HCT116 (cell line): ENCODE results near the gene CNTN5. TPM values are rescaled to one million over a fixed set of nuclear protein-coding genes. Genes with fewer than 3 reads are reported as not detected.

ENCODE experiments used
- ATAC-seq: fragments of 200-7000 bp; cut with Tn5 transposase; 2 replicates; pipeline ENCODE4 v1.9.1; 2020; ENCODE audit warnings: mild to moderate bottlenecking, moderate library complexity
- BruUV-seq: library from RNA; stranded (reverse); fragments of 400-500 nt; replicated peaks from 2 replicates; lab custom pipeline; 2021; lab: Mats Ljungman, UMichigan
- CTCF ChIA-PET: fragments of 300-600 bp; sonication (Branson Sonifier 250); formaldehyde crosslinking; loops from one replicate; lab custom pipeline; 2021; ENCODE audit warnings: antibody characterized with exemption; lab: Charles Lee
- POLR2A ChIA-PET: fragments of 300-600, 350-600 bp; sonication (Branson Sonifier 250); formaldehyde crosslinking; loops from one replicate; lab custom pipeline; 2021; ENCODE audit warnings: antibody characterized with exemption; lab: Charles Lee
- RAD21 ChIA-PET, 2 experiments: fragments of 300-600 bp; sonication (Branson Sonifier 250); formaldehyde crosslinking; loops; one replicate each; lab custom pipeline; 2023; ENCODE audit warnings: low total read pairs in 2 of 2; ENCODE audit not compliant: uncharacterized antibody in 2 of 2, unreplicated experiment in 2 of 2, low non-redundant PET in 1 of 2; lab: Charles Lee
- DNase-seq: peaks from one replicate; pipeline ENCODE4 v3.0.0-alpha.2; 2010; ENCODE audit warnings: low read depth, low spot score
- H2AFZ ChIP-seq: fragments of 200-600 bp; shearing (Covaris generic), sonication (generic); 2 replicates; pipeline ENCODE4 v1.6.1; 2017; ENCODE audit warnings: low read depth, mixed run types, mixed read lengths, antibody characterized with exemption, low read length; ENCODE audit not compliant: poor library complexity, severe bottlenecking
- H3K27ac ChIP-seq: 2 replicates; pipeline ENCODE4 v1.5.1; 2012; ENCODE audit warnings: low read depth, low read length
- H3K27me3 ChIP-seq: fragments of 200-600 bp; sonication (generic); 2 replicates; pipeline ENCODE4 v1.6.1; 2016; ENCODE audit warnings: mixed run types, low read length, mixed read lengths; ENCODE audit not compliant: insufficient read depth
- H3K36me3 ChIP-seq, 2 experiments: fragments of 200-500 bp in 1 of 2; fragments of 200-600 bp in 1 of 2; sonication (Bioruptor generic) in 1 of 2; sonication (generic) in 1 of 2; 2 replicates each; pipeline versions ENCODE4 v1.5.1 to v1.6.1; 2014 to 2016; ENCODE audit warnings: low read length in 2 of 2, inconsistent platforms in 1 of 2, mixed read lengths in 1 of 2, mixed run types in 1 of 2; ENCODE audit not compliant: insufficient read depth in 2 of 2, control insufficient read depth in 1 of 2
- H3K4me1 ChIP-seq, 2 experiments: fragments of 200-600 bp in 1 of 2; sonication (generic) in 1 of 2; 2 replicates each; pipeline versions ENCODE4 v1.5.1 to v1.6.1; 2012 to 2017; ENCODE audit warnings: low read length in 2 of 2, inconsistent platforms in 1 of 2, mild to moderate bottlenecking in 1 of 2, mixed read lengths in 1 of 2, mixed run types in 1 of 2, moderate library complexity in 1 of 2; ENCODE audit not compliant: insufficient read depth in 2 of 2, control insufficient read depth in 1 of 2
- H3K4me2 ChIP-seq: fragments of 200-600 bp; sonication (generic); 2 replicates; pipeline ENCODE4 v1.6.1; 2017; ENCODE audit warnings: mixed run types, low read length, mixed read lengths
- H3K4me3 ChIP-seq, 2 experiments: fragments of 200-600 bp in 1 of 2; sonication (generic) in 1 of 2; replicated peaks in 1 of 2; 2 replicates each; pipeline ENCODE4 v1.5.1; 2011 to 2016; ENCODE audit warnings: low read length in 2 of 2, control low read depth in 1 of 2, low read depth in 1 of 2, mild to moderate bottlenecking in 1 of 2, mixed read lengths in 1 of 2, mixed run types in 1 of 2
- H3K79me2 ChIP-seq: fragments of 200-600 bp; sonication (generic); 2 replicates; pipeline ENCODE4 v1.6.1; 2017; ENCODE audit warnings: mild to moderate bottlenecking, mixed run types, low read length, moderate library complexity, mixed read lengths; ENCODE audit not compliant: insufficient read depth
- H3K9ac ChIP-seq: fragments of 200-600 bp; sonication (generic); 2 replicates; pipeline ENCODE4 v1.6.1; 2016; ENCODE audit warnings: low read length, mixed read lengths
- H3K9me2 ChIP-seq: fragments of 200-600 bp; sonication (generic), shearing (Covaris generic); 2 replicates; pipeline ENCODE4 v1.6.1; 2017; ENCODE audit warnings: mixed run types, mild to moderate bottlenecking, moderate library complexity; ENCODE audit not compliant: insufficient read depth
- H3K9me3 ChIP-seq, 2 experiments: fragments of 200-500 bp in 1 of 2; fragments of 200-600 bp in 1 of 2; sonication (Bioruptor generic) in 1 of 2; sonication (generic) in 1 of 2; 2 replicates each; pipeline ENCODE4 v1.6.1; 2014 to 2017; ENCODE audit warnings: low read length in 2 of 2, mixed read lengths in 2 of 2, inconsistent platforms in 1 of 2, low read depth in 1 of 2, mild to moderate bottlenecking in 1 of 2, mixed run types in 1 of 2, moderate library complexity in 1 of 2; ENCODE audit not compliant: control insufficient read depth in 1 of 2, insufficient read depth in 1 of 2
- H4K20me1 ChIP-seq: fragments of 200-600 bp; sonication (generic), shearing (Covaris generic); 2 replicates; pipeline ENCODE4 v1.6.1; 2017; ENCODE audit warnings: mixed run types, mild to moderate bottlenecking, moderate library complexity; ENCODE audit not compliant: insufficient read depth
- EGR1 ChIP-seq: IDR thresholded peaks from 2 replicates; pipeline ENCODE4 v1.6.1; 2012; ENCODE audit warnings: low read depth
- ELF1 ChIP-seq: IDR thresholded peaks from 2 replicates; pipeline ENCODE4 v1.6.1; 2012; ENCODE audit warnings: low read depth, borderline replicate concordance
- EZH2 ChIP-seq: fragments of 200-600 bp; sonication (generic); IDR thresholded peaks from 2 replicates; pipeline ENCODE4 v1.6.1; 2017; ENCODE audit warnings: antibody characterized with exemption, mixed run types
- EZH2phosphoT487 ChIP-seq: fragments of 200-600 bp; IDR thresholded peaks from 2 replicates; pipeline ENCODE4 v1.6.1; 2018; ENCODE audit warnings: antibody characterized with exemption, borderline replicate concordance
- POLR2AphosphoS5 ChIP-seq: IDR thresholded peaks from 2 replicates; pipeline ENCODE4 v1.6.1; 2011; ENCODE audit warnings: mild to moderate bottlenecking, low read depth, low read length, moderate library complexity
- RAD21 ChIP-seq: IDR thresholded peaks from 2 replicates; pipeline ENCODE4 v1.6.1; 2012; ENCODE audit warnings: low read depth, mild to moderate bottlenecking
- SIN3A ChIP-seq: IDR thresholded peaks from 2 replicates; pipeline ENCODE4 v1.6.1; 2012; ENCODE audit warnings: low read depth
- SP1 ChIP-seq: IDR thresholded peaks from 2 replicates; pipeline ENCODE4 v1.6.1; 2012; ENCODE audit warnings: low read depth
- SRF ChIP-seq: IDR thresholded peaks from 2 replicates; pipeline ENCODE4 v1.6.1; 2012; ENCODE audit warnings: low read depth
- TCF7L2 ChIP-seq: IDR thresholded peaks from 2 replicates; pipeline ENCODE4 v1.7.0; 2011; ENCODE audit warnings: borderline replicate concordance, inconsistent platforms; ENCODE audit not compliant: insufficient read depth, insufficient read length; ENCODE audit errors: extremely low read depth
- YY1 ChIP-seq: IDR thresholded peaks from 2 replicates; pipeline ENCODE4 v1.6.1; 2011; ENCODE audit warnings: low read length, low read depth, moderate library complexity, mild to moderate bottlenecking; ENCODE audit not compliant: insufficient replicate concordance; ENCODE audit errors: extremely low read depth
- ZFX ChIP-seq: fragments of 450-650 bp; IDR thresholded peaks from 2 replicates; pipeline ENCODE4 v1.6.1; 2017
- ZNF274 ChIP-seq: fragments of 200-500 bp; sonication (Bioruptor generic); IDR thresholded peaks from 2 replicates; pipeline ENCODE4 v1.6.1; 2014; ENCODE audit warnings: mild to moderate bottlenecking, low read depth, low read length, inconsistent platforms
- intact Hi-C: fragments of 100-400 bp; cut with micrococcal nuclease; formaldehyde crosslinking; loops from 2 replicates; pipeline ENCODE4 v1.10.0; 2022
- total RNA-seq: library from RNA; stranded (reverse); gene quantifications from one replicate; pipeline ENCODE4 v1.2.1, GENCODE V29; 2021; ENCODE audit not compliant: unreplicated experiment
- TF ChIP-seq, protein P1 (sequence below), 3 experiments: fragments of 200-600 bp in 1 of 3; sonication (generic) in 1 of 3; IDR thresholded peaks in 2 of 3; conservative IDR thresholded peaks in 1 of 3; 2 replicates each; pipeline ENCODE4 v1.5.1; 2012 to 2017; ENCODE audit warnings: low read depth in 2 of 3, low read length in 2 of 3, antibody characterized with exemption in 1 of 3, borderline replicate concordance in 1 of 3, control low read depth in 1 of 3, mild to moderate bottlenecking in 1 of 3, mixed read lengths in 1 of 3, mixed run types in 1 of 3, moderate library complexity in 1 of 3; ENCODE audit not compliant: insufficient read depth in 1 of 3
- TF ChIP-seq, protein P2 (sequence below): IDR thresholded peaks from 2 replicates; pipeline ENCODE4 v1.6.1; 2012

Gene CNTN5
- total RNA-seq, 1 experiment from 2014 or later = not detected

DNA sequence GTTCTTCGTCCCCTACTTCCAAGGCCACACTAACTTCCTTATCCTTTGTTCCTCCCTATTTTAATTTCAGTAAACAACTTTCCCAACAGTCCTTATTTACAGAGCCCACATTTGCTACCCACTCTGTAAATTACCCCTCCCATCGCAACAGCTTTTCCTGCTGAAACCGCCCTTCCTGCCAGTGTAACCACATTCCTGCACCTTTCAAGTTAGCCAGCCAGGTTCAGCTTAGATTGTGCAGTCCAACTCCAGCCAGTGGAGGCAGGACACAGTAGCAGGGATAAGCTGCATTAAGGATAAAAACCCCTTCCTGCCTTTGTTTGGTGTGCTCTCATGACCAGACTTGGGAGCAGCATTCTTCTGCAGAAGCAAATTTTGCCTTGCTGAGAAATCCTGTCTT is 898.0 kb downstream of the CNTN5 start:
- H3K27ac ChIP-seq = no peak overlapping the region
- H3K36me3 ChIP-seq = no peaks in the 10 kb centered on the region
- H2AFZ ChIP-seq = no peak overlapping the region
- H3K9me2 ChIP-seq = no peaks in the 10 kb centered on the region
- H3K27me3 ChIP-seq = no peaks in the 10 kb centered on the region
- TF ChIP-seq POLR2AphosphoS5 = no peak
- TF ChIP-seq SRF = no peak
- no peak for TF ChIP-seq EZH2
- no peak for TF ChIP-seq EZH2phosphoT487
- H4K20me1 ChIP-seq = no peaks in the 10 kb centered on the region
- H3K9me3 ChIP-seq = peaks cover 5 to 15% of the 10 kb centered on the region in 2 experiments; a peak in 2 of 4 replicates
- ATAC-seq (no peak), DNase-seq (no peak)
- ChIA-PET POLR2A (no interaction called here), RAD21 (no interaction called here), CTCF (no interaction called here)
- H3K9ac ChIP-seq = no peak overlapping the region
- BruUV-seq = no TSS peak
- intact Hi-C loops = no loop called here
- no peak overlapping the region for H3K4me2 ChIP-seq
- no peaks in the 10 kb centered on the region for H3K79me2 ChIP-seq
- no peak overlapping the region for H3K4me3 ChIP-seq
- no peaks in the 10 kb centered on the region for H3K4me1 ChIP-seq

DNA sequence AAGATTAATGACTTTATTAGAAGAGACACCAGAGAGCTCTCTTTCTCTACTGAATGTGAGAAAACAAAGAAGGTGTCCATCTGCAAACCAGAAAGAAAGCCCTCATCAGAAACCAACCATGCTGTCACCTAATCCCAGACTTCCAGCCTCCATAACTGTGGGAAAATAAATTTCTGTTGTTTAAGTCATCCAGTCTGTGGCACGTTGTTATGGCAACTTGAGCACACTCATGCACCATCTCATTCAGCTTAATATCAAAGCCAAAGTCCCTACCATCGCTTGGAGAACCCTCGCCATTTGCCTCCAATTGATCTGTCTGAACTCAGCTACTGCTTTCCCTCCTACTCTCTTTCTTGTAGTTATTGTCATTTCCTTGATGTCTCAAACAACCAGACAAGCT is 900.2 kb downstream of the CNTN5 start:
- Histone ChIP-seq H3K9ac (no peak overlapping the region), H4K20me1 (no peaks in the 10 kb centered on the region), H3K79me2 (no peaks in the 10 kb centered on the region), H3K36me3 (no peaks in the 10 kb centered on the region), H3K9me3 (peaks cover under 1 to 12% of the 10 kb centered on the region in 2 experiments; a peak in 2 of 4 replicates), H3K4me3 (no peak overlapping the region), H3K9me2 (no peaks in the 10 kb centered on the region), H2AFZ (no peak overlapping the region), H3K4me1 (no peaks in the 10 kb centered on the region), H3K27ac (no peak overlapping the region), H3K27me3 (no peaks in the 10 kb centered on the region), H3K4me2 (no peak overlapping the region)
- no peak for TF ChIP-seq TCF7L2
- TF ChIP-seq POLR2AphosphoS5 = no peak
- TF ChIP-seq EZH2phosphoT487 = no peak
- TF ChIP-seq, protein P1, sequence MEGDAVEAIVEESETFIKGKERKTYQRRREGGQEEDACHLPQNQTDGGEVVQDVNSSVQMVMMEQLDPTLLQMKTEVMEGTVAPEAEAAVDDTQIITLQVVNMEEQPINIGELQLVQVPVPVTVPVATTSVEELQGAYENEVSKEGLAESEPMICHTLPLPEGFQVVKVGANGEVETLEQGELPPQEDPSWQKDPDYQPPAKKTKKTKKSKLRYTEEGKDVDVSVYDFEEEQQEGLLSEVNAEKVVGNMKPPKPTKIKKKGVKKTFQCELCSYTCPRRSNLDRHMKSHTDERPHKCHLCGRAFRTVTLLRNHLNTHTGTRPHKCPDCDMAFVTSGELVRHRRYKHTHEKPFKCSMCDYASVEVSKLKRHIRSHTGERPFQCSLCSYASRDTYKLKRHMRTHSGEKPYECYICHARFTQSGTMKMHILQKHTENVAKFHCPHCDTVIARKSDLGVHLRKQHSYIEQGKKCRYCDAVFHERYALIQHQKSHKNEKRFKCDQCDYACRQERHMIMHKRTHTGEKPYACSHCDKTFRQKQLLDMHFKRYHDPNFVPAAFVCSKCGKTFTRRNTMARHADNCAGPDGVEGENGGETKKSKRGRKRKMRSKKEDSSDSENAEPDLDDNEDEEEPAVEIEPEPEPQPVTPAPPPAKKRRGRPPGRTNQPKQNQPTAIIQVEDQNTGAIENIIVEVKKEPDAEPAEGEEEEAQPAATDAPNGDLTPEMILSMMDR (IDR thresholded peaks at IDR 0.05 in 2 of 3, conservative IDR thresholded peaks at IDR 0.05 in 1 of 3; ENCODE audit: borderline replicate concordance in 1 of 3, insufficient read depth in 1 of 3, low read depth in 2 of 3, low read length in 2 of 3) = no peak
- no peak for TF ChIP-seq SIN3A
- TF ChIP-seq EZH2 = no peak
- no peak for TF ChIP-seq ZFX
- no peak for TF ChIP-seq ZNF274
- no peak for TF ChIP-seq ELF1
- TF ChIP-seq, protein P2, sequence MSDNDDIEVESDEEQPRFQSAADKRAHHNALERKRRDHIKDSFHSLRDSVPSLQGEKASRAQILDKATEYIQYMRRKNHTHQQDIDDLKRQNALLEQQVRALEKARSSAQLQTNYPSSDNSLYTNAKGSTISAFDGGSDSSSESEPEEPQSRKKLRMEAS = no peak
- no peak for TF ChIP-seq SP1
- TF ChIP-seq EGR1 = no peak
- TF ChIP-seq YY1 = no peak
- no peak for TF ChIP-seq RAD21
- POLR2A ChIA-PET = no interaction called here
- ATAC-seq (no peak), DNase-seq (no peak)
- RAD21 ChIA-PET = no interaction called here
- intact Hi-C loops = no loop called here
- CTCF ChIA-PET = interaction anchor here (1.2 kb wide), 1 partner anchor 10 kb away, joined by 3 read pairs; no protein-coding TSS in a partner anchor
- no TSS peak for BruUV-seq
